Posterior cingulate gyrus (tissue), 11 donors: Measurements from ENCODE around the gene CCND1.

Source experiments
- DNase-seq, 10 donors: peaks; one replicate each; pipeline versions ENCODE4 v3.0.0 to v3.0.0-alpha.2; 2020 to 2021; ENCODE audit warnings: mixed read lengths in 3 of 10
- intact Hi-C: fragments of 100-400 bp; cut with DNase I; formaldehyde crosslinking; loops from one replicate; pipeline ENCODE4 v1.15.1; 2023

The CCND1 gene

DNA sequence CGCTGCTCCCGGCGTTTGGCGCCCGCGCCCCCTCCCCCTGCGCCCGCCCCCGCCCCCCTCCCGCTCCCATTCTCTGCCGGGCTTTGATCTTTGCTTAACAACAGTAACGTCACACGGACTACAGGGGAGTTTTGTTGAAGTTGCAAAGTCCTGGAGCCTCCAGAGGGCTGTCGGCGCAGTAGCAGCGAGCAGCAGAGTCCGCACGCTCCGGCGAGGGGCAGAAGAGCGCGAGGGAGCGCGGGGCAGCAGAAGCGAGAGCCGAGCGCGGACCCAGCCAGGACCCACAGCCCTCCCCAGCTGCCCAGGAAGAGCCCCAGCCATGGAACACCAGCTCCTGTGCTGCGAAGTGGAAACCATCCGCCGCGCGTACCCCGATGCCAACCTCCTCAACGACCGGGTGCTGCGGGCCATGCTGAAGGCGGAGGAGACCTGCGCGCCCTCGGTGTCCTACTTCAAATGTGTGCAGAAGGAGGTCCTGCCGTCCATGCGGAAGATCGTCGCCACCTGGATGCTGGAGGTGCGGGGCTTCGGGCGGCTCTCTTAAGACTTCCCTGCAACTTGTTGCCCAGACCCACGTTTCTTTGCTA, at the start of gene CCND1:
CCND1 (plus strand) TSS at position 162 of the 587 bp plus-strand sequence; CDS start at position 320, 158 bp downstream.
- intact Hi-C loops, result loop anchor here (5.0 kb wide), 2 partner anchors 199 to 344 kb away; no protein-coding TSS in a partner anchor
- DNase-seq, result peak in 3 of 10 donors; percentile 74 to 88 (median 84)

DNA sequence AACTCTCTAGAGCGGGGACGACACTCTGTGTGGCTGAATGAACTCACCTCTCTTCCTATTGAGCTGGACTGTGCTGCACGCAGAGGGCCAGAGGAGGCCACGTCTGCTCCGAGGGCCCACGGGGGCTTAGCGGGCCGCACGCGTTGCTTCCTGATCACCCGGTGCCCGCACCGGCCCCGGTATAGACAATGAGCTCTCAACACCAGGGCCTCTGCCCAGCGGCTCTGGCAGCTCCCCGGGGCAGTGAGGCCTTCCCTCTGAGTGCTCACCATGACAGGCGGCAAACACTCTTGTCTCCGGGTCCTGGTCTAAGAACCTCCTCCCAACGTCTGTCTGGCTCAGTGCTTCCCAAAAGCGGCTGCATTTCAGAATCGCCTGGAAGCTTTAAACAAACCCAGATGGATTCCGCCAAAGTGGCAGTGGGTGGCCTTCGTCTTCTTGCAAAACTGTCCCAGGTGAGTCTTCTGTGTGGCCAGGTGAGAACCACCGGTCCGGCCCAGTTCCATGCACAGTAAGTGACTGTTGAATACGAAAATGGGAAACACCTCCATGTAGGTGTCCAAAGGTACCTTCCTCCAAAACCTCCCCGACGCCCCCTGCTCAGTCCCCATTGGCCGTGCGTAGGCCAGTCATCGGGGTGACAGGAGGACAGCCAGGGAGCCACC, 47.8 kb upstream of the CCND1 start:
- no peak for DNase-seq
- intact Hi-C loops, result no loop called here

DNA sequence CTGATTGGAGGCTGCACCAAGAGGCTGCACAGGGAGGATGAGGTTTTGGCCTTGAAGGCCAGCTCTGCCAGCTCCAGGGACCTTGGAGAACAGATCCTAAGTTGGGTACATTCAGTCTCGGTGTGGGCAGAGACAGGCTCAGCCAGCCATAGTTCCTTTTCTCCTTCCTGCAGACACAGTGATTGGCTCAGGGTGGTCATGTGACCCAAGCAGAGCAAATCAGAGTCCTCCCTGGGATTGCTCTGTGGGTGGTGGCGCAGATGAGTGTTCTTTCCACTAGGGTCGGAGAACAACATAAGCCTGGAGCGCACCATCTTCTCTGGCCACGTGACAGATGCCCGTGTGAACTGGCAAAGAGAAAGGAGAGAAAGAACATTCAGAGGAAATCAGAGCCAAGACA, 47.1 kb upstream of the CCND1 start:
- intact Hi-C loops, result no loop called here
- no peak for DNase-seq

DNA sequence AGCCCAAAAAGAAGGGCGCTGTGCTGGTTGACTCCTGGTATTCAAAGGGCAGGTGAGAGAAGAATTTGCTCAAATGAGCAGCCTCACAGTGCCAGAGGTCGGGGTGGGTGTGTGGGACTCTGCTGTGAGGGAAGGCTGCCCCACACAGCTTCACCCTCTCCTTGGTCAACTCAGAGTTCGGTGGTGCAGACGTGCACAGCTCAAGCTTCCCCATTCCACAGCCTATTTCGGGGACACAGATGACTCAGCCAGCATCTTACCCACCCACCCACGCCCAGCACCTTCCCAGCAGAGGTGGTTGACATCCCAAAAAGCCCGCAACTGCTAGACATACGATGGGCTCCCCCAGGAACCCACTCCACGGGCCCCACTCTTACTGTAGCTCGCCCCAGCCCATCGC, 46.5 kb upstream of the CCND1 start:
- intact Hi-C loops, result no loop called here
- no peak for DNase-seq

DNA sequence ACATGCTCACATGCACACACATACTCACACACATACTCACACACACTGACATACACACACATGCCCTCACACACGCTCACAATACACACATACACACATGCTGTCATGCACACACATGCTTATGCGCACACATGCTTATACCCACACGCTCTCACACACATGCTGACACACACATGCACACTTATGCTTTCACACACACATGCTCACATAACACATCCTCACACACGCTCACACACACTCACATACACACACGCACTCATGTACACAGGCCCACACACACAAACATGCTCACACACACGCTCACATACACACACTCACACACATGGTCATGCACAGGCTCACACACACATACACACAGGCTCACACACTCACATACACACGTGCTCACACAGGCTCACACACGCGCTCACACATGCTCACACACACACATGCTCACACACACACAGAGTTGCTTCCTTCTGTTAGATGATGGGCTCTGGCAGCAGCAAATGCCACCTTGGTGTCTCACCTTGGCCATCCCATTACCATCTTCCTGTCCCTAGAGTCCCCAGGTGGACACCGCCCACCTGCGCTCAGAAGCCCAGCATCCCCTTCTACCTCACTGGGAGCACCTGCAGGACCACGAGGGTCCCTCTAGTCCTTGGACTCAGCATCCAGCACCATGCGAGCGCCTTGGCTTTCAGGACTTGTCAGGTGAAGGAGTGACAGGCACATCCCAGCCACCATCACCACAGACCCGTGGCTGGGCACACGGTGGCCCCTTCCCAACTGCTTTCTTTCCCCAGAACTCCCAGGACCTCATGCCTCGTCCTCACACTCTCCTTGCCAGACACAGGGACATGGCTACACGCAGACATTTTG, 44.9 kb upstream of the CCND1 start:
- intact Hi-C loops, result no loop called here
- no peak for DNase-seq

DNA sequence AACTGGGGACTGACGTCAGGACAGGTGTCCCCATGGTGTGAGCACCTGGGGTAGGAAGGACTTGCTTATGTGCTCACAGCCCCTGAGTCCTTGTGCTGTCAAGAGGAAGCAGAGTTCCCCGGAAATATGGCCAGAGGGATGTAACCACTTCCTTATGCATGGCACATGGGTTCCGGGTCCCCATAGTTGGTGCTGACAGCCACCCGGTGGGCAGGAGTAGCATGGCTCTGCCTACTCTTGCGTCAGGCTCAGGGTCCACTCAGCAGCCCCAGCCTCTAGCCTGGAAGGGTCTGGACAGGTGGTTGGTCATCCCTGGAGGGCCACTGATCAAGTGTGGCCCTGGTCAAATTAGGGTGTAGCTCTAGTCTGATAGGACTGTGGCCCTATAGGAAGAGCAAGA, 42.8 kb upstream of the CCND1 start:
- intact Hi-C loops, result no loop called here

DNA sequence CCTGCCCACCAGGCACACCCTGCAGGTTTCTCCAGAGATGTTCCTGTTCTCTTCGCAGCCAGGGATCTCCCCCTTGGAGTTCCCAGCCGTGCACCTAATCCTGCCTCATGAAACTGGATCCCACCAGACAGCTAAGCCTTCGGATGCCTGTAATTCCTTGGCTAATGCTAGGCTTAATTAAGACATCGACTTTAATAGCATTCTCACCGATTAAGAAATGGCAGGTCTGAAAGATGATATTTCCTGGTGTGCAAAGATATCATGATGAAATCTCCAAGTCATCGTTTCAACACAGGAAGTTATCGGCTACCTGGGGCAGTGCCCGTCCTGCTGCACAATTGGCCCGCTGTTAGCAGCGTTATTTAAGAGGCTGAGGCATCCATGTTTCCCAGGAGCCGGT, 41.5 kb upstream of the CCND1 start:
- intact Hi-C loops, result no loop called here
- no peak for DNase-seq

More for the DNA sequence above, 42.8 kb upstream of the CCND1 start:
- DNase-seq, result no peak

DNA sequence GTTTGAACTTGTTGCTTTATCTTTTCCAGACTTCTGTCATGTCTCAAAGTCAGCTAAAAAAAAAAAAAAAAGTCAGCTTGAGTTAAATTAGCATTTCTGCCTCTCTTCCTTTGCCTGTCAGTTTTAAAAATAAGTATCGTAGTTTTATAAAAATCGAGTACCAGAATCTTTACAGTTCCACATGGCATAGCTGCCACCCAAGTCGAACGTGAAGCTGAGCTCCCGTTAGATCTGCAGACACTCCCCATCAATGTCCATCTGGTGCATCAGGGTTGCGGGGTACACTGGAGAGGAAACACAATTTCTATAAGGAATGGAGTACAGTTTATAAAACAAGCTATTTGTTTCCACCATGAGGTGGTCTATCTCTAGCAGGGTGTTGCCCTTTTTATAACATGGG, 41.0 kb upstream of the CCND1 start:
- no peak for DNase-seq
- intact Hi-C loops, result no loop called here

DNA sequence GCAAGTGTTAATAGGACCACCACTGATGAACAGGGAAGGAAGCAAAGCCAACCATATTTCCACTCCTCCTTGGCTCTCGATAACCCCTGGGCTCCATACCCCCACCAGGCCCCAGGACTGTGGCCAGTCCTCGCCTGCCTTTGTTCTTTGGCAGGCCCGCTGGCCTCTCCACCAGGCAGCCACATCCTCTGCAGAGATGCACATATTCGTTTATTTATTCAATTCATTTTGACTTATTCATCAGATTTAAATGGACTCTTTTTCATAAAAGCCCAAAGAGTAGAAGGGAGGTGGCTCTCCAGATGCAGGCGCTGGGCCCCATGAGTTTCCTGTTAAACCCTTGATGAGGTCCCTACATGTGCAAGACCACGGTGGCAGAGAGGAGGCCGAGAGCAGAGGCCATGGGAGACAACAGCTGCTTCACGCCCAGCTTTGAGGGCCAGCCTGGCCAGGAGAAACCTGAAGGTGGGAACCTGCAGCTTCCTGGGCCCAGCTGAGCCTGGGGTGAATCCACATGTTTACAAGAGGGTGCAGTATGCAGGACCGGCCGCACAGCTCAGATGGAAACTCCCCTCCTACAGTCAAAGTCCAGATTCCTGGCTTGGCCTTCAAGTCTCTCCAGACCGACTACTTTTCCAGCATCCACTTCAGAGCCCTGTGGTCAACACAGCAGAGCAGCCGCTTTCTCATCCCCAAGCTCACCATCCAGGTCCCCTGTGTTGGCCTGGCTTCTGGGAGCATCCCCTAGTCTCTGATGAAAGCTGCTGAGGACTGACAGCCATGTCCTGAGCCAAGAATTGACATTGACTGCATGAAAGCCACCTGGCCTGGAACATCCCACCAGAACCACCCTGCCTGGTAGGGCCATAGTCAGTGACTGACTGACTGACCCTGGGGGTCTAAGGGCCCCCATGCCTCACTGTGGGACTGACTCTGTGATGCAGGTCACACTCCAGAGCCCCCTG, 39.7 kb upstream of the CCND1 start:
- intact Hi-C loops, result no loop called here
- no peak for DNase-seq

DNA sequence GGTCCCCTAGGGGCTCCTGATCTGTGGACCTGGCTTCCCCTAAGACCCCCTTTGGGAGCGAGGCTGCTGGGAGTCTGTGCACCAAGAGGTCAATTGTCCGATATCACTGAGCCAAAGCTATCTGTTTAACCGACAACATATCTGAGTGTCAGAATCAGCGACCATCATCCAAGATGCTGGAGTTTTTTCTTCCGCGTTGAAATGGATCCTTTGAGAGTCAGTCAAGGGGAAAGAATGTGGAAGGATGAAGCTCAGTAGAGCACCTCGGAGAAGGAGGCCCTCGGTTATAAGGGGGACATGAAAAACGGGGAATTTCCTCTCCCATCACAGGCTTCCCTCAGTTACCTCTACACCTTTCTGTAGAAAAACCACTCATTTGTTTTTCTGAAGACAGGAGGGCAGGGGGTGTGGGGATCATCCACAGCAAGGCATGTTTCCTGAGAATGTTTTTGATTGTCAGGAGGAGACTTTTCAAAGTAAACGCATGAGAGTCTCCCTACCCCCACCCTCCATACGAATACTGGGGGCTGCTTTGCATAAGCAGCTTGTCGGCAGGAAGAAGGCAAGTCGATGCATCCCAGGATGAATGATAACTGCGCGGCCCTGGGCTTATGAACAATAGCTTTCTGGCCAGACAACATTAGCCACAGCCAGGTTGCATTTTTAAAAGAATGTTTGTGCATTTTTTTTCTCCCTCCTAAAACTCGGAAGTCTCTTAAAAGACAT, 37.7 kb upstream of the CCND1 start:
- DNase-seq, result no peak
- intact Hi-C loops, result no loop called here

DNA sequence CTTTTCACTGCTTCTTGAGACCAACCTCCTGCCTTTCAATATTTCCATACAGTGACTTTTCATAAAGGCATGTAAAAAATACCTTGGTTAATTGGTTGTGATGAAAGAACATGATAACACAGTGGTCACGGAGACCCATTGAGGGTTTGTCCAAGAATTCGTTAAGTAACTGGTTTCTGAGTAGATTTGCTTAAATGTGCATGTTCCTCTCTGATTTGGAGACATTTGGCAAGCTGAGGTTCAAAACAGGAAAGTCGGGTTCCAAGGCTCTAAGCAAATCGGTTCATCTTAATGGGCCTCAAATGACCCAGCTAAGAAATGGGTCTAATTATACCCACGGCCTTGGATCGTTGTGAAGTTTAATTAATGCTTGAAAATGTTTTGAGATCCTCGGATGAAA, 36.9 kb upstream of the CCND1 start:
- DNase-seq, result no peak
- intact Hi-C loops, result no loop called here

DNA sequence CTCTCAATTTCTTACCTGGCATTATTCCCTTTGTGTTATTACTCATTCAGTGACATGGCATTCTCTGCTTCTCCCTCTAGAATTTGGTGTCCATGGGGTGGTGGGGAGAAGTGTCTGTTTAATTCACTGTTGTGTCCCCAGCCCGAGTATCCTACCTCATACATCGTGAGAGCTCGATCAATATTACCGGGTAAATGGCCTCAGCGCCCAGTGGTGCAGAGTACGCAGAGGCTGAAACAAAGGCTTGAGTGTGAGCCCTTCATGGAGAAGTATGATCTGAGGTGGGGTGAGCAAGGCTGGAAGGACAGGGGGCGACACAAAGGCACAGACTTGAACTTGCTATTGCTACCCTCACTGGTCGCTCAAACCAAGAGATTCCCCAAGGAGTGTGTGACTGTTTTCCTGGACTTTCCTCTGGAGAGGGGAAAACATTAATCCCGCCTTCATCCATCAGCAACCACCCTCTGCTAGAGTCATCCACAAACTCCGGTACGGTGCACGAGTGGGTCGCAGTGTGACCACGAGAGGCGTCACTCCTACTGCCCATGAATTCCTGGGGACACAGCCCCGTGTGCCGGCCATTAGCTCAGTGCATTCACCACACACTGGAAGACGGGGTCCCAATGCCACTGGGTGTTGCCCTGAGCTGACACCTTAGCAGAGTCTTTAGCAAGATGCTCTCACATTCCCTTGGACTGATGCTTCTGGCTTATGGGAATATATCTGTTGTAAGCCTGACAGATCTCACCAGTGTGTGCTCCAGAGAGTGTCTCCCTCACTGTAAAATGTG, 35.0 kb upstream of the CCND1 start:
- DNase-seq, result no peak
- intact Hi-C loops, result no loop called here

DNA sequence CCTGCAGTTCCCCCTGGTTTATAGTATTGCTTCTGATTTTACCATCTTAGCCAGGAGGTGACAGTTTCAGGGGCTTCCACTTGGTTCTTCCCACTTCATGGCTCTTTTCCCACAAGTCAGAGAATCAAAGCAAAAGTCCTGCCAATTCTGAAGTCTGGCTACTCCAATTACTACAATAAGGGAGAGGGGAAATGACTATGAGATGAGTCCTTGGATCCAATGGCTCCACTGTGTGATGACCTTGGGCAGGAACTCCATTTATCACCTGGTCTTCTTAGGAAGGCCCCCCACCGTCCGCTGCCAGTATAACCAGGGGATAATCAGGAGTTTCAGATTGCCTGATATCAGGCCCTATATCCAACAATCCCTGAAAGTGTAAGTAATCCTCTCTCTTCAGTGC, 31.6 kb upstream of the CCND1 start:
- DNase-seq, result no peak
- intact Hi-C loops, result no loop called here

DNA sequence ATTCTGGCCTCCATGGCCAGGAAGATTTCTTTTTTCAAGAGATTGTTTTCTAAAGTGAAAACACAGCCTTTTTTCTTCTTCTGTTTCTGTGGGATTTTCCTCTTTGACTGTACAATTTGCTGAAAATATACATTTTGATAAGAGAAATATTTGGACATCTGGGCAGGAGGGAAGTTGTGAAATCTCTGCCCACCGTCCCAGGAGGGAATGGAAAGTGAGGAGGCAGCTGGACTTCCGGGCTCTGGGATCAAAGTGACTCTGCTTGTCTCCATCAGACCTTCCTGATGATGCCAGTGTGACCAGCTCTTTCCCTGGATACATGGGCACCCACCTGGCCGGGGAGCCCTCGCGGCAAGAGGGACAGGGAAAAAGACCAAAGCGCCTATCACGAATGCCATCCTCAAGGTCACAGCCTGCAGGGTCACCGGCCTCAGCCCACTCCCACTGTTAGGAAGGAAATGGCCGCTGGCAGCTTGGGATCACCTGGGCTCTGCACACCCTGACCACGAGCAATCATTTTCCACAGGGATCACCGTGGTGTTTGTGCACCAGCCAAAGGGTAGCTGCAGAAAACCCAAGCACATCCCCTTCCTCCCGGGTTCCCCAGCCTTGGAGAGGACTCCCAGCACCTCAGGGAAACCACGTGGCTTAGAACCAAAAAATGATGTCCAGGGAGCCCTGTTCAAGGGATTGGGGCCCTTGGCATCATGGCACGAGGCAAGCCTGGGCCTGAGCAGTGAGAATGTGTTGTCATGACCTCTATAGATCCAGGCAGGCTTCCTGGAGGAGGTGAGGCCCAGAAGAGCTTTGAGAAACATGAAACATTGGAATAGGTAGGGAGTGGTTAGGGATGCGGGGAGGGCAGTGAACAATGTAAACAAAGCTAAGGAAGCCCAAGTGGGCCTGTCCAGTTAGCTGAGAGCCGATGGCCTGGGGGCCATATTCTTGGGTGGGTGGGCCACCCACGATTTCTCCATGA, 29.1 kb upstream of the CCND1 start:
- intact Hi-C loops, result no loop called here
- DNase-seq, result no peak

DNA sequence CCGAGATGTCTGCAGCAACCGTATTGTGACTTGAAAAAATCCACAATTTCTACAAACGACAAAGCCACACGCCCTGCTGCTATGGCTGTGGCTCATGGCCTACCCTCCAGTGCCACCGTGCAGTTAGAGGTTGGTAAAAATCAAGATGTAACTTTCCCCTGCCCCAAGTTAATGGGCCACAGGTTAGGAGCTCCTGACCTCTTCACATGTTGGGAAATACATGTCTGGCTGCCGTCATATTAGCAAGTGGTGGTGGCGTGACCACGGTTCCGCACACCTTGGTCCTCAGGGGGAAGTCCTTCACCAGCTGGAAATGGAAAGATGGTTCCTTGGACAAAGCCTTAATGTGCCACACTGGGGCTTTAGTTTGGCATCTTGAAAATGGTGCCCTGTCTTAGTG, 27.4 kb upstream of the CCND1 start:
- intact Hi-C loops, result no loop called here
- DNase-seq, result no peak

DNA sequence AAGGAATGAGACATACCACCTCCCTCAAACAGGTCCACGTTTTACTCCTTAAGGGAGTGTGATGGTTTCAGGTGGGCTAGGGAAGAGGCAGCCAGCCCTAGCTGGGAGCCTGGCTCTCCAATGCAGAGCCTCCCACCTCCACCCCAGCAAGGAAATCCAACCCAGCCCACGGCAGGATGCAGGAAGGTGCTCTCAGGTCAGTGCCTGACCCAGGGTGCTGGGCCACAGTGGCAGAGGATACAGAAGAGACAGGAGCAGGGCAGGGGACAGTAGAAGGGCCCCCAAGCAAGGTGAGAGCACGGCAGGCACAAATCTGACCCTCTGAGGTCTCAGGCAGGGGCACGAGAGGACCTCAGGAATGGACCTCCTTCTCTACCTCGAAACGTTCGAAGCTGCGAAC, 26.9 kb upstream of the CCND1 start:
- intact Hi-C loops, result no loop called here
- no peak for DNase-seq

DNA sequence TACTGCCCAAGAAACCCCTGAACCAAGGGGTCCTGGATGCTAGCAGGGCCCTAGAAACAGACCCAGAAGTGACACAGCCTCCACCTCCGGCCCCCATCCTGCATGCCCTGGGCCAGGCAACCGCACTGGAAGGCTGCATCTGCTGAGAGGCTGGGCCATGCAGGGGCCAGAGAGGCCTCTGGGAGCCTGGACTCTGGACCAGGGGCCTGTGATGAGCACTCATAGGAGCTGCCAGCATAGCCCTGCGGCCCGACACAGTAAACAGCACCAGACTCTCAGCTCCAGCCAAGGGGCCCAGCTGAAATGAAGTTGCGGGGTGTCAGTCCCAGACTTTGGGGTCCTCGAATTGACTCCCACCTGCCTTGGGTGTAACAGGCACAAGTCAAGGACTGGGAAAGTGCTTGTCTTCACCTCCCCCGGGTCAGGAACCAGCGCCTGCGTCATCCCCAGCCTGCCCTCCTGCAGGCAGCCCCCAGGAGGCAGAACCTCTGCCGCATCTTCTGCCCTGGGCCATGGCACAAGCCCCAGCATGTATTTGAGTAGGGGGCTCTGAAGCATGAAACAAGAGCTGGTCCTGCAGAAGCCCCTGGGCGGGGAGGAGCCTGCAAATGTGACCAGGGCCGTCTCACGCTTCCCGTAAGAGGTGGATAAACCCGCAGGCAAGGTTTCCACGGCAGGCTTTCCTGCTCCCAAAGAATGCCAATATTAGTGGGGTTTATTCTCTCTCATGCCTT, 25.2 kb upstream of the CCND1 start:
- intact Hi-C loops, result no loop called here
- peak in 1 of 10 donors; percentile 74 for DNase-seq
